HEK293 (cell line): ENCODE measurements around the gene CACNA1G.

Experiments used
- BCL11A ChIP-seq: fragments of 450-650 bp; formaldehyde crosslinking; IDR thresholded peaks from 2 replicates; pipeline ENCODE4 v1.5.1; 2016; ENCODE audit warnings: low read depth, missing biosample characterization, missing genetic modification characterization
- EGR2 ChIP-seq: fragments of 450-650 bp; formaldehyde crosslinking; IDR thresholded peaks from 2 replicates; pipeline ENCODE4 v1.5.1; 2016; ENCODE audit warnings: low read depth, missing biosample characterization, missing genetic modification characterization
- HOXD13 ChIP-seq: sonication (generic); formaldehyde crosslinking; IDR thresholded peaks from 2 replicates; pipeline ENCODE4 v1.8.0; 2022; ENCODE audit warnings: missing genetic modification reagents, borderline replicate concordance
- KLF16 ChIP-seq: fragments of 450-650 bp; formaldehyde crosslinking; IDR thresholded peaks from 2 replicates; pipeline ENCODE4 v1.5.1; 2017; ENCODE audit warnings: missing biosample characterization, missing genetic modification characterization
- MEIS1 ChIP-seq: sonication (generic); formaldehyde crosslinking; IDR thresholded peaks from 2 replicates; pipeline ENCODE4 v1.8.1; 2022; ENCODE audit warnings: missing genetic modification reagents, mild to moderate bottlenecking, borderline replicate concordance
- MYNN ChIP-seq: fragments of 450-650 bp; formaldehyde crosslinking; IDR thresholded peaks from 2 replicates; pipeline ENCODE4 v1.5.1; 2016; ENCODE audit warnings: missing biosample characterization, missing genetic modification characterization, borderline replicate concordance
- SALL2 ChIP-seq: fragments of 450-650 bp; formaldehyde crosslinking; IDR thresholded peaks from 2 replicates; pipeline ENCODE4 v1.5.0; 2017; ENCODE audit warnings: missing biosample characterization, mild to moderate bottlenecking, missing genetic modification characterization, borderline replicate concordance
- WT1 ChIP-seq: fragments of 450-650 bp; formaldehyde crosslinking; IDR thresholded peaks from 2 replicates; pipeline ENCODE4 v1.5.1; 2016; ENCODE audit warnings: missing biosample characterization, missing genetic modification characterization
- ZFP37 ChIP-seq: fragments of 450-650 bp; formaldehyde crosslinking; IDR thresholded peaks from 2 replicates; pipeline ENCODE4 v1.5.1; 2016; ENCODE audit warnings: missing biosample characterization, missing genetic modification characterization
- ZNF155 ChIP-seq: fragments of 450-650 bp; formaldehyde crosslinking; IDR thresholded peaks from 2 replicates; pipeline ENCODE4 v1.5.1; 2016; ENCODE audit warnings: missing biosample characterization, missing genetic modification characterization
- ZNF169 ChIP-seq: fragments of 450-650 bp; formaldehyde crosslinking; IDR thresholded peaks from 2 replicates; pipeline ENCODE4 v1.5.1; 2016; ENCODE audit warnings: missing biosample characterization, missing genetic modification characterization
- ZNF174 ChIP-seq: fragments of 450-650 bp; formaldehyde crosslinking; IDR thresholded peaks from 2 replicates; pipeline ENCODE4 v1.5.0; 2017; ENCODE audit warnings: missing biosample characterization, mild to moderate bottlenecking, missing genetic modification characterization
- ZNF19 ChIP-seq: fragments of 450-650 bp; formaldehyde crosslinking; IDR thresholded peaks from 2 replicates; pipeline ENCODE4; 2016; ENCODE audit warnings: missing biosample characterization, missing genetic modification characterization, low read depth
- ZNF211 ChIP-seq: fragments of 450-650 bp; formaldehyde crosslinking; IDR thresholded peaks from 2 replicates; pipeline ENCODE4 v1.5.1; 2016; ENCODE audit warnings: low read depth, missing biosample characterization, missing genetic modification characterization
- ZNF341 ChIP-seq: fragments of 450-650 bp; formaldehyde crosslinking; IDR thresholded peaks from 2 replicates; pipeline ENCODE4; 2016; ENCODE audit warnings: low read depth, missing biosample characterization, missing genetic modification characterization
- ZNF404 ChIP-seq: fragments of 450-650 bp; formaldehyde crosslinking; IDR thresholded peaks from 2 replicates; pipeline ENCODE4 v1.5.1; 2017; ENCODE audit warnings: missing biosample characterization, missing genetic modification characterization
- ZNF426 ChIP-seq: fragments of 450-650 bp; formaldehyde crosslinking; IDR thresholded peaks from 2 replicates; pipeline ENCODE4 v1.5.1; 2017; ENCODE audit warnings: missing biosample characterization, missing genetic modification characterization, mild to moderate bottlenecking, inconsistent platforms, moderate library complexity
- ZNF621 ChIP-seq: fragments of 450-650 bp; formaldehyde crosslinking; IDR thresholded peaks from 2 replicates; pipeline ENCODE4 v1.5.1; 2017; ENCODE audit warnings: missing biosample characterization, missing genetic modification characterization
- ZNF654 ChIP-seq: fragments of 450-650 bp; formaldehyde crosslinking; IDR thresholded peaks from 2 replicates; pipeline ENCODE4 v1.5.1; 2016; ENCODE audit warnings: low read depth, missing biosample characterization, missing genetic modification characterization
- ZNF660 ChIP-seq: fragments of 450-650 bp; IDR thresholded peaks from 2 replicates; pipeline ENCODE4 v1.5.1; 2018; ENCODE audit warnings: missing biosample characterization, mild to moderate bottlenecking, missing genetic modification characterization
- ZNF664 ChIP-seq: fragments of 450-650 bp; formaldehyde crosslinking; IDR thresholded peaks from 2 replicates; pipeline ENCODE4 v1.5.1; 2016; ENCODE audit warnings: missing biosample characterization, missing genetic modification characterization
- ZNF670 ChIP-seq: fragments of 450-650 bp; formaldehyde crosslinking; IDR thresholded peaks from 2 replicates; pipeline ENCODE4 v1.5.1; 2016; ENCODE audit warnings: missing biosample characterization, missing genetic modification characterization, low read depth
- ZNF677 ChIP-seq: fragments of 450-650 bp; IDR thresholded peaks from 2 replicates; pipeline ENCODE4 v1.5.0; 2018; ENCODE audit warnings: missing biosample characterization, mild to moderate bottlenecking, missing genetic modification characterization, moderate library complexity
- ZNF707 ChIP-seq: fragments of 450-650 bp; formaldehyde crosslinking; IDR thresholded peaks from 2 replicates; pipeline ENCODE4 v1.5.1; 2016; ENCODE audit warnings: missing biosample characterization, missing genetic modification characterization
- ZNF776 ChIP-seq: fragments of 450-650 bp; formaldehyde crosslinking; IDR thresholded peaks from 2 replicates; pipeline ENCODE4 v1.5.0; 2017; ENCODE audit warnings: missing biosample characterization, missing genetic modification characterization, borderline replicate concordance
- TF ChIP-seq, protein P1 (sequence below): fragments of 450-650 bp; formaldehyde crosslinking; IDR thresholded peaks from 2 replicates; pipeline ENCODE4 v1.5.1; 2017; ENCODE audit warnings: missing biosample characterization, mild to moderate bottlenecking, missing genetic modification characterization, moderate library complexity
- TF ChIP-seq, protein P2 (sequence below): fragments of 450-650 bp; formaldehyde crosslinking; IDR thresholded peaks from 2 replicates; pipeline ENCODE4 v1.5.1; 2016; ENCODE audit warnings: missing biosample characterization, missing genetic modification characterization
- TF ChIP-seq, protein P3 (sequence below): fragments of 450-650 bp; formaldehyde crosslinking; IDR thresholded peaks from 2 replicates; pipeline ENCODE4 v1.5.1; 2017; ENCODE audit warnings: missing biosample characterization, missing genetic modification characterization
- TF ChIP-seq, protein P4 (sequence below): fragments of 450-650 bp; formaldehyde crosslinking; IDR thresholded peaks from 2 replicates; pipeline ENCODE4 v1.5.1; 2016; ENCODE audit warnings: missing biosample characterization, missing genetic modification characterization
- TF ChIP-seq, protein P5 (sequence below): fragments of 450-650 bp; formaldehyde crosslinking; IDR thresholded peaks from 2 replicates; pipeline ENCODE4 v1.5.1; 2016; ENCODE audit warnings: missing biosample characterization, missing genetic modification characterization
- TF ChIP-seq, protein P6 (sequence below): fragments of 450-650 bp; formaldehyde crosslinking; IDR thresholded peaks from 2 replicates; pipeline ENCODE4 v1.5.1; 2016; ENCODE audit warnings: missing biosample characterization, missing genetic modification characterization

The CACNA1G gene

DNA sequence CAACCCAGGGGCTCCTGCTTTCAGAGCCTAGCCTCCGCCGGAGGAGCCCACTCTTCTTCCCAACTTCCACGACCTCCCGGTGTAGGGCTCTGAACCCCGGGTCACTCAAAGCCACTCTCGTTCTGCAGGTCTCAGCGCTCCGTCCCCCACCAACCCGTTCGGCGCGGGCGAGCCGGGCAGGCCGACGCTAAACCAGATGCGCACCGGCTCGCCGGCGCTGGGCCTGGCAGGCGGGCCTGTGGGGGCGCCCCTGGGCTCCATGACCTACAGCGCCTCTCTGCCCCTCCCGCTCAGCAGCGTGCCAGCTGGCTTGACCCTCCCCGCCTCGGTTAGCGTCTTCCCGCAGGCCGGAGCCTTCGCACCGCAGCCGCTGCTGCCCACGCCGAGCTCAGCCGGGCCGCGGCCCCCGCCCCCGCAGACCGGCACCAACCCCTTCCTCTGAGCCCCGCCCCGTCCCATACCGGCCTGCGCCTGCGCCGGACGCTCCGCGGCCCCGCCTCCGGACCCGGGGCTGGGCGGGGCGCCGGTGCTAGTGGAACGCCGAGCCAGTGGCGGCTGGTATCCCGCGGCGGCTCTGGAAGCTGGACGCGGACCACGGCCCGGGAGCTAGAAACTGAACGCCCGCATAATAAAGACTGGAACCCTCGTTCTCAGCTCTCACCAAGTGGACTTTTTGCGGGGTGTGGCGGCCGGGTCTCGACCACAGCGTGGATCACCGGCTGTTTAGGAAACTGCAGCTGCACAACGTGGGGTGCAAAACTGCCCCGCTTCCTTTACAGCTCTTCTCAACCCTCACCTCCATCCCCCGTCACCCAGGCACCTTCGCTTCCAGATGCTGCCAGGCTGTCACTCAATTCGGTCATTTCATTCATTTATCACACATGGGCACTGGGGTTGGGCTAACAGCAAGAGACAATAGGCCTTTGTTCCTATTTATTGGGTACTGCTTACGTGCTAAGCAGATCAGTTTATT is 18.5 kb upstream of the CACNA1G start (continued):
- no peak for TF ChIP-seq ZFP37 (tag by site-specific recombination)
- TF ChIP-seq, protein P1, sequence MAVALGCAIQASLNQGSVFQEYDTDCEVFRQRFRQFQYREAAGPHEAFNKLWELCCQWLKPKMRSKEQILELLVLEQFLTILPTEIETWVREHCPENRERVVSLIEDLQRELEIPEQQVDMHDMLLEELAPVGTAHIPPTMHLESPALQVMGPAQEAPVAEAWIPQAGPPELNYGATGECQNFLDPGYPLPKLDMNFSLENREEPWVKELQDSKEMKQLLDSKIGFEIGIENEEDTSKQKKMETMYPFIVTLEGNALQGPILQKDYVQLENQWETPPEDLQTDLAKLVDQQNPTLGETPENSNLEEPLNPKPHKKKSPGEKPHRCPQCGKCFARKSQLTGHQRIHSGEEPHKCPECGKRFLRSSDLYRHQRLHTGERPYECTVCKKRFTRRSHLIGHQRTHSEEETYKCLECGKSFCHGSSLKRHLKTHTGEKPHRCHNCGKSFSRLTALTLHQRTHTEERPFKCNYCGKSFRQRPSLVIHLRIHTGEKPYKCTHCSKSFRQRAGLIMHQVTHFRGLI (tag by site-specific recombination) = no peak
- no peak for TF ChIP-seq ZNF19 (tag by site-specific recombination)
- TF ChIP-seq BCL11A (tag by site-specific recombination) = 0 out of 2 replicates have a peak, but pooled peaks have one; percentile 23
- TF ChIP-seq, protein P2, sequence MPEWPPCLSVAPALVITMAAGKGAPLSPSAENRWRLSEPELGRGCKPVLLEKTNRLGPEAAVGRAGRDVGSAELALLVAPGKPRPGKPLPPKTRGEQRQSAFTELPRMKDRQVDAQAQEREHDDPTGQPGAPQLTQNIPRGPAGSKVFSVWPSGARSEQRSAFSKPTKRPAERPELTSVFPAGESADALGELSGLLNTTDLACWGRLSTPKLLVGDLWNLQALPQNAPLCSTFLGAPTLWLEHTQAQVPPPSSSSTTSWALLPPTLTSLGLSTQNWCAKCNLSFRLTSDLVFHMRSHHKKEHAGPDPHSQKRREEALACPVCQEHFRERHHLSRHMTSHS (tag by site-specific recombination) = no peak
- TF ChIP-seq, protein P3, sequence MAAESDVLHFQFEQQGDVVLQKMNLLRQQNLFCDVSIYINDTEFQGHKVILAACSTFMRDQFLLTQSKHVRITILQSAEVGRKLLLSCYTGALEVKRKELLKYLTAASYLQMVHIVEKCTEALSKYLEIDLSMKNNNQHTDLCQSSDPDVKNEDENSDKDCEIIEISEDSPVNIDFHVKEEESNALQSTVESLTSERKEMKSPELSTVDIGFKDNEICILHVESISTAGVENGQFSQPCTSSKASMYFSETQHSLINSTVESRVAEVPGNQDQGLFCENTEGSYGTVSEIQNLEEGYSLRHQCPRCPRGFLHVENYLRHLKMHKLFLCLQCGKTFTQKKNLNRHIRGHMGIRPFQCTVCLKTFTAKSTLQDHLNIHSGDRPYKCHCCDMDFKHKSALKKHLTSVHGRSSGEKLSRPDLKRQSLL (tag by site-specific recombination) = 0 out of 2 replicates have a peak, but pooled peaks have one; percentile 7
- no peak for TF ChIP-seq ZNF169 (tag by site-specific recombination)
- TF ChIP-seq, protein P4, sequence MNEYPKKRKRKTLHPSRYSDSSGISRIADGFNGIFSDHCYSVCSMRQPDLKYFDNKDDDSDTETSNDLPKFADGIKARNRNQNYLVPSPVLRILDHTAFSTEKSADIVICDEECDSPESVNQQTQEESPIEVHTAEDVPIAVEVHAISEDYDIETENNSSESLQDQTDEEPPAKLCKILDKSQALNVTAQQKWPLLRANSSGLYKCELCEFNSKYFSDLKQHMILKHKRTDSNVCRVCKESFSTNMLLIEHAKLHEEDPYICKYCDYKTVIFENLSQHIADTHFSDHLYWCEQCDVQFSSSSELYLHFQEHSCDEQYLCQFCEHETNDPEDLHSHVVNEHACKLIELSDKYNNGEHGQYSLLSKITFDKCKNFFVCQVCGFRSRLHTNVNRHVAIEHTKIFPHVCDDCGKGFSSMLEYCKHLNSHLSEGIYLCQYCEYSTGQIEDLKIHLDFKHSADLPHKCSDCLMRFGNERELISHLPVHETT (tag by site-specific recombination) = no peak
- TF ChIP-seq ZNF174 = no peak
- TF ChIP-seq ZNF621 (tag by site-specific recombination) = no peak
- TF ChIP-seq HOXD13 = no peak
- no peak for TF ChIP-seq ZNF426 (tag by site-specific recombination)
- no peak for TF ChIP-seq ZNF707
- TF ChIP-seq, protein P5, sequence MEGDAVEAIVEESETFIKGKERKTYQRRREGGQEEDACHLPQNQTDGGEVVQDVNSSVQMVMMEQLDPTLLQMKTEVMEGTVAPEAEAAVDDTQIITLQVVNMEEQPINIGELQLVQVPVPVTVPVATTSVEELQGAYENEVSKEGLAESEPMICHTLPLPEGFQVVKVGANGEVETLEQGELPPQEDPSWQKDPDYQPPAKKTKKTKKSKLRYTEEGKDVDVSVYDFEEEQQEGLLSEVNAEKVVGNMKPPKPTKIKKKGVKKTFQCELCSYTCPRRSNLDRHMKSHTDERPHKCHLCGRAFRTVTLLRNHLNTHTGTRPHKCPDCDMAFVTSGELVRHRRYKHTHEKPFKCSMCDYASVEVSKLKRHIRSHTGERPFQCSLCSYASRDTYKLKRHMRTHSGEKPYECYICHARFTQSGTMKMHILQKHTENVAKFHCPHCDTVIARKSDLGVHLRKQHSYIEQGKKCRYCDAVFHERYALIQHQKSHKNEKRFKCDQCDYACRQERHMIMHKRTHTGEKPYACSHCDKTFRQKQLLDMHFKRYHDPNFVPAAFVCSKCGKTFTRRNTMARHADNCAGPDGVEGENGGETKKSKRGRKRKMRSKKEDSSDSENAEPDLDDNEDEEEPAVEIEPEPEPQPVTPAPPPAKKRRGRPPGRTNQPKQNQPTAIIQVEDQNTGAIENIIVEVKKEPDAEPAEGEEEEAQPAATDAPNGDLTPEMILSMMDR (tag by site-specific recombination) = peak; percentile 90; the same call in 1 of the 2 replicates
- TF ChIP-seq, protein P6, sequence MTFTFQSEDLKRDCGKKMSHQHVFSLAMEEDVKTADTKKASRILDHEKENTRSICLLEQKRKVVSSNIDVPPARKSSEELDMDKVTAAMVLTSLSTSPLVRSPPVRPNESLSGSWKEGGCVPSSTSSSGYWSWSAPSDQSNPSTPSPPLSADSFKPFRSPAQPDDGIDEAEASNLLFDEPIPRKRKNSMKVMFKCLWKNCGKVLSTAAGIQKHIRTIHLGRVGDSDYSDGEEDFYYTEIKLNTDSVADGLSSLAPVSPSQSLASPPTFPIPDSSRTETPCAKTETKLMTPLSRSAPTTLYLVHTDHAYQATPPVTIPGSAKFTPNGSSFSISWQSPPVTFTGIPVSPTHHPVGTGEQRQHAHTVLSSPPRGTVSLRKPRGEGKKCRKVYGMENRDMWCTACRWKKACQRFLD (tag by site-specific recombination) = no peak
- no peak for TF ChIP-seq ZNF211 (tag by site-specific recombination)
- TF ChIP-seq ZNF341 = peak; percentile 83
- no peak for TF ChIP-seq WT1 (tag by site-specific recombination)
- TF ChIP-seq ZNF670 = no peak
- no peak for TF ChIP-seq SALL2 (tag by site-specific recombination)
- no peak for TF ChIP-seq ZNF155 (tag by site-specific recombination)
- TF ChIP-seq MEIS1 = no peak
- peak; percentile 87 for TF ChIP-seq EGR2 (tag by site-specific recombination)
- TF ChIP-seq ZNF654 (tag by site-specific recombination) = no peak; the same call in 1 of the 2 replicates
- peak; percentile 77 for TF ChIP-seq KLF16 (tag by site-specific recombination)
- no peak for TF ChIP-seq ZNF677
- TF ChIP-seq ZNF776 (tag by site-specific recombination) = no peak
- TF ChIP-seq ZNF660 = 0 out of 2 replicates have a peak, but pooled peaks have one; percentile 55
- no peak for TF ChIP-seq ZNF404
- TF ChIP-seq ZNF664 = no peak
- TF ChIP-seq MYNN (tag by site-specific recombination) = no peak
